GM19099 (cell line): Measurements from ENCODE around the gene DNLZ.

Experiments
- POLR2A ChIP-seq: IDR thresholded peaks from 3 replicates; pipeline ENCODE4 v1.6.1; 2011; ENCODE audit warnings: low read depth; ENCODE audit not compliant: insufficient read length; ENCODE audit errors: extremely low read depth

The DNLZ gene

GRCh38 chr9:136345281-136346156, 18.0 kb downstream of the DNLZ start:
- no peak for TF ChIP-seq POLR2A

GRCh38 chr9:136344544-136345280, 18.8 kb downstream of the DNLZ start:
- TF ChIP-seq POLR2A = no peak

GRCh38 chr9:136343884-136344269, 19.7 kb downstream of the DNLZ start:
- TF ChIP-seq POLR2A = no peak

- TF ChIP-seq POLR2A = no peak
Observed at GRCh38 chr9:136343121-136343883, 20.2 kb downstream of the DNLZ start.

GRCh38 chr9:136342181-136343120, 21.1 kb downstream of the DNLZ start:
- no peak for TF ChIP-seq POLR2A

GRCh38 chr9:136341769-136342168, 21.8 kb downstream of the DNLZ start:
- no peak for TF ChIP-seq POLR2A

GRCh38 chr9:136341042-136341655, 22.4 kb downstream of the DNLZ start:
- no peak for TF ChIP-seq POLR2A

- no peak for TF ChIP-seq POLR2A
Observed at GRCh38 chr9:136340356-136341041, 23.0 kb downstream of the DNLZ start.

- no peak for TF ChIP-seq POLR2A
Observed at GRCh38 chr9:136339958-136340310, 23.6 kb downstream of the DNLZ start.

GRCh38 chr9:136339173-136339957, 24.2 kb downstream of the DNLZ start:
- no peak for TF ChIP-seq POLR2A

GRCh38 chr9:136338511-136338910, 25.0 kb downstream of the DNLZ start:
- TF ChIP-seq POLR2A = no peak
